Subcutaneous abdominal adipose tissue (tissue), 5 donors: ENCODE data around the gene ZNF223.

ENCODE experiments used
- H3K27ac ChIP-seq: one replicate; pipeline ENCODE4 v1.7.0; 2013; ENCODE audit warnings: low read depth, mild to moderate bottlenecking, inconsistent platforms, low read length, moderate library complexity
- H3K27me3 ChIP-seq, 5 donors: one replicate each; pipeline ENCODE4 v1.7.0; 2013; ENCODE audit warnings: low read length in 5 of 5, inconsistent platforms in 1 of 5; ENCODE audit not compliant: control insufficient read depth in 5 of 5, insufficient read depth in 4 of 5
- H3K36me3 ChIP-seq, 5 donors: one replicate each; pipeline ENCODE4 v1.7.0; 2013; ENCODE audit warnings: low read length in 5 of 5; ENCODE audit not compliant: control insufficient read depth in 5 of 5, insufficient read depth in 5 of 5
- H3K4me1 ChIP-seq, 5 donors: one replicate each; pipeline ENCODE4 v1.7.0; 2013; ENCODE audit warnings: low read length in 5 of 5, mild to moderate bottlenecking in 3 of 5, moderate library complexity in 1 of 5; ENCODE audit not compliant: control insufficient read depth in 5 of 5, insufficient read depth in 5 of 5
- H3K4me3 ChIP-seq, 5 donors: one replicate each; pipeline ENCODE4 v1.7.0; 2013; ENCODE audit warnings: low read length in 5 of 5, low read depth in 1 of 5
- H3K9ac ChIP-seq, 5 donors: one replicate each; pipeline ENCODE4 v1.7.0; 2013; ENCODE audit warnings: low read length in 5 of 5, mild to moderate bottlenecking in 4 of 5, moderate library complexity in 3 of 5
- H3K9me3 ChIP-seq, 5 donors: one replicate each; pipeline ENCODE4 v1.7.0; 2013; ENCODE audit warnings: low read length in 5 of 5; ENCODE audit not compliant: control insufficient read depth in 5 of 5
- donor health status: healthy.
- donor health status: healthy.
- donor health status: healthy.
- donor health status: healthy.
- donor health status: healthy.

The ZNF223 gene

DNA sequence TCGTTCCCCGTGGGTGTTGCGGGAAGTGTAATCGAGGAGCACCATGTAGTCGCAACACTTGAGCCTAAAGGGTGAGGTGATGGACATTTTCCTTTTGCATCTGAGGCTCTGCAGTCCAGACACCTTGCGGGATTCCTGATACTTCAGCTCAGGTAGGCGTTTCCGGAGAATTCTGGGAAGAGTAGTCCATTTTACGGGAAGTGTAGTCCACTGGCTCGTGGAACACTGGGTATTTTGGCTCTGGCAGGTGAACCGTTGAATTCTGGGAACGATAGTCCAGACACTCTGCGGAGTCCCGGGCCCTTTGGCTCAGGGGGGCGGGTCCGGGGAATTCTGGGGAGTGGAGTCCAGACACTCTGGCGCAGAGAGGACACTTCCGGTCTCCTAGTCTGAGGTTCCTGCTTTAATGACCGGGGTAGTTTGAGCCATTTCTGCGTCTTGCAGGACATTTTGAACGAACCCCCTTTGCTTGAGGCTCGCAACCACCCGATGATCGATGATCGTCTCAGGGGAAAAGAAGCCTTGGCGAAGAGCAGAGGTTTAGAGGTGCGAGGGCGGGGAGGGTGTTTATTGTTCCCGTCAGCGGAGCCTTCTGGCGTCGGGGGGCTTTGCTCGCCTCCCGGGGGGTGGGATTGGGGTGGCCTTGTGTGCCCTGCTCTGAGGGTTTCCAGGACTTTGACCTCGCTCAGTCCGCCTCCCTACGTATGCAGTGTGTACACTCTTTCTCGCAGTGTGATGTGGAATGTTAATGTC lies at the start of gene ZNF223:
Gene ZNF223 (plus strand): TSS at position 387 of the 753 bp plus-strand sequence. CDS start 3,141 bp downstream, outside the sequence.
- peaks cover 0 to 8% (median 0%) of the 10 kb centered on the region in 5 donors for H3K9me3 ChIP-seq
- H3K27me3 ChIP-seq, result peaks cover 0 to 10% (median 6%) of the 10 kb centered on the region in 5 donors
- peak within 1 kb of the TSS; percentile 68 to 96 (median 93) for H3K4me3 ChIP-seq
- peak within 1 kb of the TSS; percentile 77 to 97 (median 82) for H3K9ac ChIP-seq
- peaks cover 5 to 10% (median 6%) of the 10 kb centered on the region in 5 donors for H3K36me3 ChIP-seq
- peak within 1 kb of the TSS; percentile 76 for H3K27ac ChIP-seq
- peaks cover 3 to 20% (median 16%) of the 10 kb centered on the region in 5 donors for H3K4me1 ChIP-seq

DNA sequence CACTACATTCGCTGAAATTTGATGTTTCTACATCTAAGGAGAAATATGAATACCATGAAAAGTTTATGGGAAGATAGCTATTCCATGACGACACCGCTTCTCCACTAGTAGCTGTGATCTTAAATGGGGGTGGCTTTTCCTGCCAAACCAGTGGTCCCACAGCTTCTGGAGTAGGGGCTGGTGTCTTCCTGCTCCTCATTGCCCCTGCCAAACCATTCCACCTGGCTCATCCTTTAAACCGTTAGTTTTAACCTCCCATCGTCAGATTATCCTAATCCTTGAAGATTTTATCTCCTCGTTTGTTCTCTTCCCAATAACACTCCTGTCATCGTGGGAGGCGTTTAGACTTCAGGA lies 49.6 kb upstream of the ZNF223 start:
- Histone ChIP-seq H3K4me1 (peaks cover 0 to 19% (median 18%) of the 10 kb centered on the region in 5 donors), H3K27ac (peak overlapping the region; percentile 72), H3K36me3 (peaks cover 3 to 11% (median 6%) of the 10 kb centered on the region in 5 donors), H3K9me3 (peaks cover 12 to 23% (median 18%) of the 10 kb centered on the region in 5 donors), H3K27me3 (no peaks in the 10 kb centered on the region), H3K4me3 (peak overlapping the region; percentile 98 to 99 (median 99)), H3K9ac (peak overlapping the region; percentile 77 to 93 (median 92))

DNA sequence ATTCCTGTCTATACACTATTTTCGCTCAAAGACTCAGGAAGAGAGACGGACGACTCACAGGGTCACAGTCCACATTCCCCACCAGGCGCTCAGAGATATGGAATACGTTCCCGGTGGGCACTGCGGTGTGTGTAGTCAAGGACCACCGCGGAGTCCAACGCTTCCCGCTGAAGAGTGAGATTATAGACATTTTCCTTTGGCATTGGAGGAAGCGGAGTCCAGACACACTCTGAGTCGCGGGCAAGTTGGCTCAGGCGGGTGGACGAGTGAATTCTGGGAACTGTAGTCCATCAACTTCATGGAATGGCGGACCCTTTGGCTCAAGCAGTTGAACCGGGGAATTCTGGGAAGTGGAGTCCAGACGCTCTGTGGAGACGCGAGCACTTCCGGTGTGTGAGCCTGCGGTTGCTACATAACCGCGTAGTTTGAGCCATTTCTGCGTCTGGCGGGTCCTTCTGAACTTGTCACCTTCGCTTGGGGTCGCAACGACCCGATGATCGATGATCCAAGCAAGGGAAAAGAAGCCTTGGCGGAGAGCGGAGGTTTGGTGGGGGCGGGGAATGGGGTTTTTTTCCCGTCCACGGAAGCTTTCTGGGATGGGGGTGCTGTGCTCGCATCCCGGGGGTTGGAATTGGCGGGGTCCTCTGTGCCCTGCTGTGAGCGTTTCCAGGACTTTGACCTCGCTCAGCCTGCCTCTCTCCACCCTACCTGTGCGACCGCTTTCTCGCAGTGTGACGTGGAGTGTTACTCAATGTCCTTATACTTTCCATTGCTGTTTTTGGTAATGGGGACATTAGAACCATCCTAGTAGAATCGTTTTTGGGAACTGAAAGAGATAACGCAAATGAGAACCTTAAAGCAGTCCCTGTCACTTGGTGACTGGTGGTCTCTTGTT lies 49.0 kb upstream of the ZNF223 start, which contains the start of gene ZNF230:
Gene ZNF230 (plus strand): TSS at position 392 of the 895 bp plus-strand sequence. CDS start 4,122 bp downstream, outside the sequence.
- Histone ChIP-seq H3K36me3 (peaks cover 9 to 11% (median 9%) of the 10 kb centered on the region in 5 donors), H3K9me3 (peaks cover 8 to 23% (median 21%) of the 10 kb centered on the region in 5 donors), H3K4me1 (peaks cover 0 to 19% (median 18%) of the 10 kb centered on the region in 5 donors), H3K27me3 (no peaks in the 10 kb centered on the region), H3K27ac (peak within 1 kb of the TSS; percentile 72), H3K4me3 (peak within 1 kb of the TSS; percentile 98 to 99 (median 99)), H3K9ac (peak within 1 kb of the TSS; percentile 77 to 93 (median 92))

GRCh38 chr19:44003461-44004009 lies 48.3 kb upstream of the ZNF223 start:
- Histone ChIP-seq H3K4me3 (peak overlapping the region; percentile 98 to 99 (median 99)), H3K27ac (peak overlapping the region; percentile 72), H3K9ac (peak overlapping the region; percentile 71 to 93 (median 92)), H3K4me1 (peaks cover 0 to 19% (median 18%) of the 10 kb centered on the region in 5 donors), H3K36me3 (peaks cover 14 to 19% (median 16%) of the 10 kb centered on the region in 5 donors), H3K9me3 (peaks cover 9 to 26% (median 24%) of the 10 kb centered on the region in 5 donors), H3K27me3 (no peaks in the 10 kb centered on the region)

- Histone ChIP-seq H3K4me1 (peaks cover 0 to 19% (median 18%) of the 10 kb centered on the region in 5 donors), H3K27me3 (no peaks in the 10 kb centered on the region), H3K27ac (no peak overlapping the region), H3K9ac (no peak overlapping the region), H3K4me3 (no peak overlapping the region), H3K36me3 (peaks cover 39 to 41% (median 41%) of the 10 kb centered on the region in 5 donors), H3K9me3 (peaks cover 29 to 50% (median 46%) of the 10 kb centered on the region in 5 donors)
These were observed 45.9 kb upstream of the ZNF223 start for GRCh38 chr19:44005973-44006372.

DNA sequence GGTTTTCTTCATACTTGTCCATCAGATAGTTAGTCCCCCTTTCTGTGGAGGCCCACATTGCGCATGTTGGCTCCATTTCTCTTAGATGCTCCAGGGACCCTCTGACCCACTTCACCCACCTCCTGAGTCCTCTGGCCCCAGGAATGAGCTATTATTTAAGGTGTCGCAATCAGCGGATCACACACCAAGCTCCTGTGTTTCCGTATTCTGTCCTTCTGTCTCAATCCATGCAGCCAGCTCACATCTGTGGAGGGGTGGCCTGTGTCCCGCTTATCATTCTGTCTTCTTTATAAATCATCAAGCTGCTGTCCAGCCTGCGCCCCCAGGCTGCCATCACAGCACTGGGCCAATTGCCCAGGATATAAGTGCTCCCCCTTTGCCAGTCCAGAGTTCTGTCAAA lies 44.4 kb upstream of the ZNF223 start:
- no peak overlapping the region for H3K27ac ChIP-seq
- H3K9me3 ChIP-seq, result peaks cover 42 to 64% (median 58%) of the 10 kb centered on the region in 5 donors
- H3K4me1 ChIP-seq, result peaks cover 0 to 12% (median 11%) of the 10 kb centered on the region in 5 donors
- no peak overlapping the region for H3K9ac ChIP-seq
- no peaks in the 10 kb centered on the region for H3K27me3 ChIP-seq
- H3K36me3 ChIP-seq, result peaks cover 50 to 56% (median 54%) of the 10 kb centered on the region in 5 donors
- peak overlapping the region in 3 of 5 donors; percentile 13 to 32 (median 17) for H3K4me3 ChIP-seq

DNA sequence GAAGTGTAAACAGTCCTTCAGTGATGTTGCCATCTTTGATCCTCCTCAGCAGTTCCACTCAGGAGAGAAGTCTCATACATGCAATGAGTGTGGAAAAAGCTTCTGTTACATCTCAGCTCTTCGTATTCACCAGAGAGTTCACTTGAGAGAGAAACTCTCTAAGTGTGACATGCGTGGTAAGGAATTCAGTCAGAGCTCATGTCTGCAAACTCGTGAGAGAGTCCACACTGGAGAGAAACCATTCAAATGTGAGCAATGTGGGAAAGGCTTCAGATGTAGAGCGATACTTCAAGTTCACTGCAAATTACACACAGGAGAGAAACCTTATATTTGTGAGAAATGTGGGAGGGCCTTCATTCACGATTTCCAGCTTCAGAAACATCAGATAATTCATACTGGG lies 41.4 kb upstream of the ZNF223 start:
- H3K9me3 ChIP-seq, result peaks cover 47 to 83% (median 76%) of the 10 kb centered on the region in 5 donors
- H3K9ac ChIP-seq, result no peak overlapping the region
- H3K27ac ChIP-seq, result no peak overlapping the region
- H3K4me3 ChIP-seq, result peak overlapping the region; percentile 3 to 58 (median 53)
- H3K36me3 ChIP-seq, result peaks cover 50 to 58% (median 56%) of the 10 kb centered on the region in 5 donors
- H3K4me1 ChIP-seq, result no peaks in the 10 kb centered on the region
- no peaks in the 10 kb centered on the region for H3K27me3 ChIP-seq

- Histone ChIP-seq H3K4me1 (peaks cover 0 to under 1% (median 0%) of the 10 kb centered on the region in 5 donors), H3K27me3 (no peaks in the 10 kb centered on the region), H3K4me3 (no peak overlapping the region), H3K9ac (no peak overlapping the region), H3K9me3 (peaks cover 4 to 30% (median 13%) of the 10 kb centered on the region in 5 donors), H3K36me3 (no peaks in the 10 kb centered on the region), H3K27ac (no peak overlapping the region)
These were observed 32.3 kb upstream of the ZNF223 start for GRCh38 chr19:44019498-44019897.

DNA sequence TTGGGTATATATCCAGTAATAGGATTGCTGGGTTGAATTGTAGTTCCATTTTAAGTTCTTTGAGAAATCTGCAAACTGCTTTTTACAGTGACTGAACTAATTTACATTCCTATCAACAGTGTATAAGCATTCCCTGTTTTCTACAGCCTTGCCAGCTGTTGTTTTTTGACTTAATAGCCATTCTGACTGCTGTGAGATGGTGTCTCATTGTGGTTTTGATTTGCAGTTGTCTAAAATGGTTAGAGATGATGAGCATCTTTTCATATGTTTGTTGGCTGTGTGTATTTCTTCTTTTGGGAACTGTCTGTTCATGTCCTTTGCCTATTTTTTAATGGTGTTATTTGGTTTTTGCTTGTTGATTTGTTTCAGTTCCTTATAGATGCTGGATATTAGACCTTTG lies 30.6 kb upstream of the ZNF223 start:
- Histone ChIP-seq H3K4me3 (no peak overlapping the region), H3K27ac (no peak overlapping the region), H3K36me3 (no peaks in the 10 kb centered on the region), H3K9me3 (peaks cover 4 to 19% (median 8%) of the 10 kb centered on the region in 5 donors), H3K9ac (no peak overlapping the region), H3K4me1 (peaks cover 0 to 14% (median 13%) of the 10 kb centered on the region in 5 donors), H3K27me3 (no peaks in the 10 kb centered on the region)
